HG03135 (cell line): ENCODE measurements around the gene KRTAP5-4.
"Not testable (repeated sequence)": the region's sequence is repeated elsewhere in the genome, so short reads cannot be mapped to it uniquely, and the experiment has no call there.

Experiments used
- ATAC-seq: cut with Tn5 transposase; IDR thresholded peaks from one replicate; pipeline ENCODE4 v1.9.1; 2021; ENCODE audit warnings: mild to moderate bottlenecking, moderate library complexity; ENCODE audit not compliant: unreplicated experiment

KRTAP5-4 gene

DNA sequence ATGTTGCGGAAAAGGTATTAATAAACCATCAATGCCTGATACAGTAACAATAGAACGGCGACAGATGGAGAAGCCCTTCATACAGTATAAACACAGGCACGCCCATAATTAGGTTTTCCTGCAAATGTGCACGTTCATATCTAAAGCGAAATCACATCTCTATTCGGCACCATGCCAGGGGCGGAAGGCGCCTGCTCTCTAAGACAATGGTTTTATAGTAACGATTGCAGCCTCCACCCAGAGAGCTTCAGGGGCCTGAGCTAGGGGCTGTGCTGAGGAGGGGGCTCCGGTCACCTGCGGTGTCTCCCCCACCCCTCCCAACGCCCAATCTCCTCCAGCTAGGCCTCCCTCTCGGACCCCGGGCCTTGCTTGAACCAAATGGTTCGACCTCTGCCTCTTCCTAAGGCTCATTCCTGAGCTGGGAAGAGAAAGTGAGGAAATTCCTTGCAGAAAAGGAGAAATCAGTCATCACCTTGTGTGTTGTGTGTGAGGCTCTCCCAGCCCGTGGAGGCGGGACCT, 17.2 kb upstream of the KRTAP5-4 start:
- ATAC-seq: no peak

DNA sequence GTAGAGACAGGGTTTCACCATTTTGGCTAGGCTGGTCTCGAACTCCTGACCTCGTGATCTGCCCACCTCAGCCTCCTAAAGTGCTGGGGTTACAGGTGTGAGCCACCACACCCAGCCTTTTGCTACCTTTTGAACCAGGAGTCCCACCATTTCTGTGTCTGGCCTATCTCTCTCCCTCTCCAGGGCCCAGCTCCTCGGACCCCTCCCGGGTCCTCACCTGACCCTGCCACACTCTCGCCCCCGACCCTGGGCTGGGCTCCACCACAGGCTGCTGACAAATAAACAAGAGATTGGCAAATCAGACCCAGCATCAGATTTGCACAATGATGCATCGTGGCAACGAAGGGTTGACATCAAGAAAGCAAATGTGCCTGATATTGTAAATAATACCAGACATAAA, 16.4 kb upstream of the KRTAP5-4 start:
- no peak for ATAC-seq

DNA sequence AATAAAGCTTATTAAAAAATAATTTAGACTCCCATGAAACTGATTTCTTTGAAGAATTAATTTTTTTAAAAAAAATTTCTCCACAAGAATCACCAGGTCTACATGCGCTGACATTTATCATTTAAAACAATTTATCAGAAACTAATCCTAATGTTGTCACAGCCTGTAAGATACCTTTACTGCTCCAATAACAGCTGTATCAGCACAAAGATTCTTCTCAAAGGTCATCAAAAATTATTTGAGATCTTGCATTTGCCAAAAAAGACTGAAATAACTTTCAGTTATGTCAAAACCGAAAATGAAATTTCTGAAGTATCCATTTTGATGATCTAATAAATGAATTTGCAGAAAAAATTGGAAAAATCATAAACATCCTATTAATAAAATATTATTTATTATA, 15.7 kb upstream of the KRTAP5-4 start:
- ATAC-seq: no peak

DNA sequence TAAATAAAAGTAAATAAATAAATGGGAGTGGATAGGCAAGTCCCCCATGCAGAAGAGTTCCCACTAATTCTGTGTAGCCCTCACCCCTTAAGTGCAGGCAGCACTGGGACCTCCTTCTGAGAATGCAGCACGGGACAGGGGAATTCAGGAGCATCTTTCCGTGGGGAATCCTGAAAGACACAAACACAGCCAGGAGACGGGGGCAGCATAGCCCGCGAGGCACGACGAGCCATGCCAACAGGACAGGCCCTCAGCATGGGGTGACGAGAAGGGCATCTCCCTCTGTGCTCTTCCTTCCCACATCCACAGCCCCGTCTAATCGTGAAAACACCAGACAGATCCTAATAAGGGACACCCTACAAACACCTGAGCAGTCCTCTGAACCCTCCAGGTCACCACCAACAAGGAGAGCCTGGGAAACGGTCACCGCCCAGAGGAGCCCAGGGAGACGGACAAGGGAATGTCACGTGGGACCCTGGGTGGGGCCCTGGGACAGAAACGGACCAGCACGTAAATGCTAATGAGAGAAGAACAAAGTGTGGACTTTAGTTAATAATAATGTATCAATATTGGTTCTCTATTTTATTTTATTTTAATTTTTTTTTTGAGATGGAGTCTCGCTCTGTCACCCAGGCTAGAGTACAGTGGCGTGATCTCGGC, 14.5 kb upstream of the KRTAP5-4 start:
- no peak for ATAC-seq

DNA sequence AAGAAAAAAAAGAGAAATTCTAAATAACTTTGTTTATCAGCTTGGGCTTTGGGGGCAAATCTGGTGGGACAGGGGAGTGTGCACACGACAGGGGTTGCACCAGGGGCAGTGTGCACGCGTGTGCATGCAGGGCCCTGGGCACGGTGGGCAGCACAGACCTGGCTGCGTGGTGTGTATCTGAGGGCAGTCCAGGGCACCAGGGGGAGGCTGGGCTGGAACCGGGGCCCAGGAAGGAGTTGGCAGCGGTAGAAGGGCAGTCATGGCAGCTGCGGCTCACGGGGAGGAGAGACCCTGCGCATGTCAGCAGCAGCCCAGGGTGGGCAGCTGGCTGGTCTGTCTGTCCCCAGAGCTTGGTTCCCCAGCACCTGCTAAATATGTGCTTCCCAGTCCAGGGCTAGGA, 11.9 kb upstream of the KRTAP5-4 start:
- no peak for ATAC-seq

DNA sequence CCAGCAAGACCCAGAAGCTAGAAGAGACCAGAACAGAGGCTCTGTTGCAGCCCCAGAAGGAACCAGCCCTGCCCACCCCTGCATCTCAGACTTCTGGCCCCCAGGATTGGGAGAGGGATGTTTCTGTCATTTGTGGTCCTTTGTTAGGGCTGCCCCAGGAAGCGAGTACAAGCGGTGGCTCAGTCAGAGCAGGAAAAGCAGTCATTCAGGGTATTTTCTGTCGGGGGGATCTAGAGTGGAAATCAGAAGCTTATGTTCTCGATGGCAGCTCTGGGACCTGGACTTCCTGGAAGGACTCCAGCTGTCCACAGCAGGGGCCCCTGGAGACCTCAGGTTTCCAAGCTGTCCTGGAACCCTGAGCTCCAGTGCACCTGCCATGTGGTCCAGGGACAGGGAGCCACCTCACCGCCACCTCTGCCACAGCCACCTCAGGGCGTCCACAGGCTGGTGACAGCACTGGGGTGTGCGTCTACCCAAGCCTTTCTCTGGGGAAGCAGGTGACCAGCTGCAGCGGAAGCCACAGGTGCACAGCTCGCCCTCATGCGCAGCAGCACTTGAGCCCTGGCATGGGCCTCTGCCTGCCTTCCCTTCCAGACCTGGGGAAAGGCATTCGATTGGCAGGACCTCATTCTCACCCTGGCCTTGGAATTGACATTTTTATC, 10.2 kb upstream of the KRTAP5-4 start:
- ATAC-seq: no peak

DNA sequence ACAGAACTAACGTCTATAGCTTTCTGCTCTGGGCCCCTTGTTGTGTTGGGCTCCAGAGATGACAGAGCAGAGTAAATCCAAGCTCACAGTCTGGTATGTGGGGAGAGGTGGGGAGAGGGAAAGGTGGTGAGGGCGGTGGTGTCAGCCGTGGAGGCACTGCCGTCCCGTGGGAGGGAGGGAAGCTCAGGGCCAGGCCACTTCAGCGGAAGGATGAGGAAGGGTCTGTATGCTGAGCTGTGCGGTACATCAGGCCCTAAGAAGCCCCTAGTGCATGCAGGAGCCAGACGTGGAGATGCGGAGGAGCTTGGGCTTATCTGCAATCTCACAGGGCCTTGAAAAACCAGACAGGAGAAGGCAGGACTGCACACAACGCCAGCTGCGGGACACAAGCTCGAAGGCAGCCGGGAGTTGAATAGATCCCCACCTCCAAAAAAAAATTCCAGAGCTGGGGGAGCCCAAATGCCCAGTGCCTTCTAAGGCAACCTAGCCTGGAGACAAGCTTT, 9.2 kb upstream of the KRTAP5-4 start:
- no peak for ATAC-seq

DNA sequence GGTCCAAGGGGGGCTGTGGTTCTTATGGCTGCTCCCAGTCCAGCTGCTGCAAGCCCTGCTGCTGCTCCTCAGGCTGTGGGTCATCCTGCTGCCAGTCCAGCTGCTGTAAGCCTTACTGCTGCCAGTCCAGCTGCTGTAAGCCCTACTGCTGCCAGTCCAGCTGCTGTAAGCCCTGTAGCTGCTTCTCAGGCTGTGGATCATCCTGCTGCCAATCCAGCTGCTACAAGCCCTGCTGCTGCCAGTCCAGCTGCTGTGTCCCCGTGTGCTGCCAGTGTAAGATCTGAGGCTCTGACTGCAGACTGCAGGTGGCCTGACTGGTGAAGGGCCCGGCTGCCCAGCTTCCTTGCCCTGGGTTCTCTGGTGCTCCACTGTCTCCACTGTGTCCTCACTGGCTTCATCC, 8.3 kb upstream of the KRTAP5-4 start:
- no peak for ATAC-seq

DNA sequence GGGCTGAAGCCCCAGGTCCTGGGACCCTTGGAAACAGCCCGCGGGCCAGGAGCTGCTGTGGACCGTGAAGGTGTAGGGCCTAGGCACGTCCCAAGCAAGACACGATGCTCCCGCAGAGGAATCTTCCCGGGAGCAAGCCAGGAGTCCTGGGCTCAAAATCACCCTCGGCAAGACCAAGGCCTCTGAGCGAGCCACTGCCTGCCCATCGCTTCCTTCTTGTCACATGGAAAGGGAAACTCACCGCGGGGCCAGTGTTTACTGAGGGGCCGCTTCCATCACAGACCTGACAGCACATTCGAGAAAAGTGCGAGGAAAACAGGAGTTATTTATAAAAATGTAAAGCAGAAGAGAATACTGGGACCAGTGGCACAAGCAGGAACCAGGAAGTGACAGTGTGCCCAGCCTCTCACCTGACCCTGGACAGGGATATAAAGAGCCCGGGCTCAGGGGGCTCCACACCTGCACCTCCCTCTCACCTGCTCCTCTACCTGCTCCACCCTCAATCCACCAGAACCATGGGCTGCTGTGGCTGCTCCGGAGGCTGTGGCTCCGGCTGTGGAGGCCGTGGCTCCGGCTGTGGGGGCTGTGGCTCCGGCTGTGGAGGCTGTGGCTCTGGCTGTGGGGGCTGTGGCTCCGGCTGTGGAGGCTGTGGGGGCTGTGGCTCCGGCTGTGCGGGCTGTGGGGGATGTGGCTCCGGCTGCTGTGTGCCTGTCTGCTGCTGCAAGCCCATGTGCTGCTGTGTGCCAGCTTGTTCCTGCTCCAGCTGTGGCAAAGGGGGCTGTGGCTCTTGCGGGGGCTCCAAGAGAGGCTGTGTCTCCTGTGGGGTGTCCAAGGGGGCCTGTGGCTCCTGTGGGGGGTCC, 7.6 kb upstream of the KRTAP5-4 start, which contains the start of gene KRTAP5-5:
KRTAP5-5 (plus strand) TSS at position 450 of the 860 bp plus-strand sequence; CDS start at position 516, 66 bp downstream.
- no peak for ATAC-seq

DNA sequence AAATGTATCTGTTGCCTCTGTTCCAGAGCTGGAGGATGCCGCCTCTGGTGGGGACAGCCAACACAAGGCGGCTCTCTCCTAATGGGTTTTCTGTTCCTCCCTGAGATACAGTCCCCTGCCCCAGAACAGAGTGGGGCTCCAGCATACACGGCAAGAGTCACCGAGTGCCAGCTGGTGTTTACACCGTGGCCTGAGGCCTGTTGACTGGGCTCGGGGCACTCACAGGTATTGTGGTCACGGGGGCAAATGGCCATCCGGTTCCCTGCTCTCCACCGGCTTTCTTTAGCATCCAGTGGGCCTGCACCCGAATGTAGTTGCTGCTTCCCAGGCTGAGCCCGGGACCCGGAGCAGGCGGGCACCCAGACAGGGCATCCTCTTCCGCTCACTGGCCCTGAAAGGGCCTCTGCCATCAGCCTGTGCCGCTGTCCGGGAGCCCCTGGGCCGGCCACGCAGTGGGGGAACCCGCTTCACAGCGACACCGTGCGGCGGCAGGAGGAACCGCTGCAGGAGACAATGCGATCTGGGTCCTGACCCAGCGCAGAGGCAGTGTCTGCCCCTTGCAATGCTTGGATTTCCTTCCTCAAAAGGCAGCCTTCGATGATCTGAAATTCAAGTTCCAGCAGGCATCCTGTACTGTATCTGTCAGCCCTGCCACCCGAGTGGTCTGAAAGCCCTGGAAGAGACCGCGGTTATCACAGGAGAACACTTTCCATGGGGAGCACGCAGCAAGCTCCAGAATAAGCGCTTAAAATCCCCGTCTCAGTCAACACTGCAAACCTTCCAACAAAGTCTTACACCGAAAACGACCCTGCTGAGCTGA, 6.8 kb upstream of the KRTAP5-4 start:
- no peak for ATAC-seq

DNA sequence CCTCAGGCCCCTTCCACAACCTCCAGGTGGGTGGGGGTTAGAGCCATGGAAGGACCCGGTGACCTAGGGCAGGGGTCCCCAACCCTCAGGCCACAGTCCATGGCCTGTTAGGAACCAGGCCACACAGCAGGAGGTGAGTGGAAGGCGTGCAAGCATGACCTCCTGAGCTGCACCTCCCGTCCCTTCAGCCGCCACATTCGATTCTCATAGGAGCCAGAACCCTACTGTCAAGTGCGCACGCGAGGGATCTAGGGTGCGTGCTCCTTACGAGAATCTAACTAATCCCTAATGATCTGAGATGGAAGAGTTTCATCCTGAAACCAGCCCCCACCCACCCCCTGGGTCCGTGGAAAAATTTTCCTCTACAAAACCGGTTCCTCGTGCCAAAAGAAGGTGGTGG, 3.6 kb upstream of the KRTAP5-4 start:
- no peak for ATAC-seq

DNA sequence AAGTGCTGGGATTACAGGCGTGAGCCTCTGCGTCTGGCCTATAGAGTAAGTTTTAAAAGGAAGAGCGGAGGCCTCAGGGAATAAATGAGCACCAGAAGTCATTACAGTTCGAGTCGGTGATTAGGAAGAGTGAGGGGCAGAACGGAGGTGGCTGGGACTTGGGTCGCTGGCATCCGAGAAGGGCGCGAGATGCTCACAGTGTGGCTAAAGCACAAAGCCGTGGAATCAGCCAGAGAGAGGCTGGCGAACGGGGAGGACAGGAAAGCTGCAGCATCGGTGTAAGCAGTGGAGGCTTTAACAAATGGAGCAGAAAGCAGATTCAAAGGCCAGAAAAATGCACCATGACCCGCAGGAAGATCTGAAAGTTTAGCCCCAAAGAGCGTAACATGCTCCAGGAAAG, 2.7 kb upstream of the KRTAP5-4 start:
- ATAC-seq: no peak

DNA sequence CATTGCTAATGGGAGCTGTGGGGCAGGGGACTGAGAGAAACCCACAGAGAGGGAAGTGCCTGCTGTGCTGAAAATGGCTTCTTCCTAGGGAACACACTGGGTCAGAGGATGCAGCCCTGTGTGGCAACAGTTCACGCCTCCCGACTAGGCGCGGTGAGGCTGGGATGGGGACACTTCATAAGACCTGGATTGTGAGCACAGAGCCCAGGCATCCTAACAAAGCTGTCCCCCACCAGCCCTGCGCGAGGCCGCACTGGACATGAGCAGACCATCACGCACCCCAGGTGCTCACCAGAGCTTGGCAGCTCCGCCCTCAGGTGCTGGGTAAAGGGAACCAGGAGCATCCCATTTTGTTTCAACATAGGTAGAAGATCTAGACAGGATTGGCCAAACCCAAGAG, 1.8 kb upstream of the KRTAP5-4 start:
- no peak for ATAC-seq

DNA sequence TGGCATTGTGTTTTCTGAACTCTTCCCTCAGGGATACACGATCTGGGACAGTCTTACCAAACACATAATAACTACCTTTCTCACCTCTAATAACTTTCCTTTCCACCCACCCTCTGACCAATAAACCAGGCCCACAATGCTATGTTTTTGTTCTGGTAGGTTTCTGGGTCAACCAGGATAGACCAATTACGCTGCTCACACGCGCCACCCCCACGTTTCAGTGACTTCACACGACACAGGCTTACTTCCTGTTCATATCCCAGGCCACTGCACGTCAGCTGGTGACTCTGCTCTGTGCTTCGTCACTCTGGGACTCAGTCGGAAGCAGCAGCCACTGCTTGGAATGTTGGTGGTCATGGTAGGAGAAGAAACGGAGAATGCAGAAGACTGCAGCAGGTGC, 2.5 kb downstream of the KRTAP5-4 start:
- ATAC-seq: no peak

DNA sequence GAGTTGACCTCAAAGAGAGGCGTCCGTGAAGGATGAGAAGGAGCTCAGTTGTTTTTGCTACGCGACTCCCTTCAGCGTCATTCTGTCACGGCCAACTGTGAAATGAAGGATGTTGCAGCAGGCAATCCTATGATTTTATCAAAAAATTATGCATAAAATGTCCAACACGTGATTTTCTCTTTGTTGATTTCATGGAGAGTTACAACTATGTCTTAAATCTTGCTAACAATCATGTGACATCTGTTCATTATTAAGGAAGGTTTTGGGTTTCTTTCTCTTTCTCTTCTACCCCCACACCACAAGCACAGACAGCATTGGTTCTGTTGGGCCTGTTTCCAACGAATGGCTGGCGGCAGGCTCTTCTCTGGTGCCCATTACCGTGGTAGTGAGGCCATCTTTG, 3.7 kb downstream of the KRTAP5-4 start:
- ATAC-seq: no peak

DNA sequence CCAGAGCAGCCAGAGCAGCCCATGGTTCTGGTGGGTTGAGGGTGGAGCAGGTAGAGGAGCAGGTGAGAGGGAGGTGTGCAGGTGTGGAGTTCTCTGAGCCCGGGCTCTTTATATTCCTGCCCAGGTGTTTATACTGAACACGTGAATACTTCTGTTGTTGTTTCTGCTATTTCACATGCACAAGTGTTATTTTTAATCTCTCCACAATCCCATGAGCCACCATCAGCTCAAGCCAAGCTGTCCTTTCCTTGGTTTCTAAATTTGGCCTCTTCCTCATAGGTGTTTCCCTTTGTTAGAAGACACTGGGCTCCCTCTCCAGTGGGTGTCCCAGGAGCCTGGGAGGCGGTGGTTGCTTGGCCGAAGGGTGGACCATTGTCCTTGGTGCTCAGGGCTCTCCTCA, 13.6 kb downstream of the KRTAP5-4 start, which contains the start of gene KRTAP5-3:
KRTAP5-3 (minus strand) TSS at position 101 of the 400 bp plus-strand sequence; CDS start at position 23, 78 bp downstream.
- ATAC-seq: no peak

DNA sequence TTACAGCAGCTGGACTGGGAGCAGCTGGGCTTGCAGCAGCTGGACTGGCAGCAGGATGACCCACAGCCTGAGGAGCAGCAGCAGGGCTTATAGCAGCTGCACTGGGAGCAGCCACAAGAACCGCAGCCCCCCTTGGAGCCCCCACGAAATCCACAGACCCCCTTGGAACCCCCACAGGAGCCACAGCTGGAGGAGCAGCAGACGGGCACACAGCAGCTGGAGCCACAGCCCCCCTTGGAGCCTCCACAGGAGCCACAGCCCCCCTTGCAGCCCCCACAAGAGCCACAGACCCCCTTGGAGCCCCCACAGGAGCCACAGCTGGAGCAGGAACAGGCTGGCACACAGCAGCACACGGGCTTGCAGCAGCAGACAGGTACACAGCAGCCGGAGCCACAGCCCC, 14.0 kb downstream of the KRTAP5-4 start:
- ATAC-seq: not testable (repeated sequence)

DNA sequence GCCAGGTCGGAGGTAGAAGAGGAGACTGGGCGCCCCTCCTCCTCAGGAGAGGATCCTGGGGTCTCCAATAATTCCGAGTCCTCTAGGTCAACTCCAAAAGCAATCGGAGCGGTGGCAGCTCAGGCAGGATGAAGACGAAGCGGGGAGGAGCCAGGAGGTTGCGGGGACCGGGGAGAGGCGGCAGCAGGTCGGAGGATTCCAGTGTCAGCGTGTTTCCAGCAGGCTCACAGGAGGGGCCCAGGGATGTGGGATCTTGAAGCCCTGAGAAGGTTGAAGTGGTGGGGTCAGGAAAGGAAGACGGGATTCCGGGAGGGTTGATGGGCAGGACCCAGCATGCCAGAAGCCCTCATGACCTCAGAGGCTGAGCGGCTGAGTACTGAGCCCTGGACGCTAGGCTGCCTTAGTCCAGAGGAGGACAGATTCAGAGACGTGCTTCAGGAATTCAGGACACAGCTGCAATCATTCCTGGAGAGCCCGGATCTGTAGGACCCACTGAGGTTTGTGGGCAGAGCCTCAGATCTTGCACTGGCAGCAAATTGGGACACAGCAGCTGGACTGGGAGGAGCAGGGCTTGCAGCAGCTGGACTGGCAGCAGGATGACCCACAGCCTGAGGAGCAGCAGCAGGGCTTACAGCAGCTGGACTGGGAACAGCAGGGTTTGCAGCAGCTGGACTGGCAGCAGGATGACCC, 14.6 kb downstream of the KRTAP5-4 start:
- not testable (repeated sequence) for ATAC-seq

DNA sequence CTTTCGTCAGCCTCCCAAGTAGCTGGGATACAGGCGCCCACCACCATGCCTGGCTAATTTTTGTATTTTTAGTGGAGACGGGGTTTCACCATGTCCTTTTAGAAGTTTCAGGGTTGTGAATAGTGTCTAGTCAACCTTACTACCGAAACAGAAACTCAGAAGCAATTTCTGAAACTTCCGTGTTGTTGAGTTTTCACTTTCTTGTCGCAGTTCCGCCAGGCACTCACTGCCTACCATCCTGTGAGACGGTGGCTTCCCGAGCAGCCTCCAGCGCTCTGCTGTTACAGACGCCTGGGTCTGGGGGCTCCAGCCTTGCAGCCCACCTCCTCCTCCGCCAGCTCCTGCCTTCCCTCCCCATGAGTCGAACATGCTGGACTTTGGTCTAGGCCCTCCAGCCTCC, 16.0 kb downstream of the KRTAP5-4 start:
- peak; percentile 76 for ATAC-seq

DNA sequence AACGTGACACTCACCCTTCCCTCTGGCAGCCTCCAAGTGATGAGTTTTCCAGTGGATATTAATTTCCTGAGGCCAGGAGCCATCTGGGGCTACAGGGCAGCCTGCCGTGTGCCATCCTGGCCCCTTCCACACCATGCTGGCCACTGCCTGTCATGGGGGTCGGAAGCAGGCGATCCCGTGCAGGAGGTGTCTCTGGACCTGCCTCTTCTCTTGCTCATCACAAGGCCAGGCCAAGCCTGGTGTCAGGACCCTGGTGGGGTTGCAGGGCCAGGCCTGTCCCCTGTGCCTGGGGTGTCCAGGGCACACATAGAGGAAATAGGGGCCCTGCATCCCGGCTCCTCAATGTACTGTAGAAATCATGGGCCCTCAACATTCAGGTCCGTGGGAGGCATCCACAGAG, 17.2 kb downstream of the KRTAP5-4 start:
- ATAC-seq: no peak
